WTC11 (cell line): ENCODE data around the gene F10.
"Not testable (repeated sequence)": the region's sequence is repeated elsewhere in the genome, so short reads cannot be mapped to it uniquely, and the experiment has no call there.

ENCODE experiments used
- SP1 ChIP-seq: sonication (generic); formaldehyde crosslinking; conservative IDR thresholded peaks from 2 replicates; pipeline ENCODE4 v1.8.1; 2022; ENCODE audit warnings: missing genetic modification reagents
- ZNF396 ChIP-seq: fragments of 250-450 bp; sonication (Bioruptor Pico); IDR thresholded peaks from 2 replicates; pipeline ENCODE4 v1.8.0; 2021; ENCODE audit warnings: mild to moderate bottlenecking, moderate library complexity, borderline replicate concordance
- TF ChIP-seq, protein P1 (sequence below): sonication (generic); formaldehyde crosslinking; IDR thresholded peaks from 2 replicates; pipeline ENCODE4 v1.8.0; 2022; ENCODE audit warnings: mild to moderate bottlenecking, missing genetic modification reagents
- TF ChIP-seq, protein P2 (sequence below): fragments of 200-600 bp; IDR thresholded peaks from 2 replicates; pipeline ENCODE4 v1.8.0; 2022; ENCODE audit warnings: antibody characterized with exemption

DNA sequence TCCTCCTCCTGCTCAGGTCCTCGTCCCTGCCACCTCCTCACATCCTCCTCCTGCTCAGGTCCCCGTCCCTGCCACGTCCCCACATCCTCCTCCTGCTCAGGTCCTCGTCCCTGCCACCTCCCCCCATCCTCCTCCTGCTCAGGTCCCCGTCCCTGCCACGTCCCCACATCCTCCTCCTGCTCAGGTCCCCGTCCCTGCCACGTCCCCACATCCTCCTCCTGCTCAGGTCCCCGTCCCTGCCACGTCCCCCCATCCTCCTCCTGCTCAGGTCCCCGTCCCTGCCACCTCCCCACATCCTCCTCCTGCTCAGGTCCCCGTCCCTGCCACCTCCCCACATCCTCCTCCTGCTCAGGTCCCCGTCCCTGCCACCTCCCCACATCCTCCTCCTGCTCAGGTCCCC, 39.4 kb downstream of the F10 start:
- TF ChIP-seq SP1, ZNF396 (CRISPR knock-in tag): not testable (repeated sequence)
- TF ChIP-seq, protein P1, sequence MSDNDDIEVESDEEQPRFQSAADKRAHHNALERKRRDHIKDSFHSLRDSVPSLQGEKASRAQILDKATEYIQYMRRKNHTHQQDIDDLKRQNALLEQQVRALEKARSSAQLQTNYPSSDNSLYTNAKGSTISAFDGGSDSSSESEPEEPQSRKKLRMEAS (CRISPR knock-in tag): not testable (repeated sequence)
- TF ChIP-seq, protein P2, sequence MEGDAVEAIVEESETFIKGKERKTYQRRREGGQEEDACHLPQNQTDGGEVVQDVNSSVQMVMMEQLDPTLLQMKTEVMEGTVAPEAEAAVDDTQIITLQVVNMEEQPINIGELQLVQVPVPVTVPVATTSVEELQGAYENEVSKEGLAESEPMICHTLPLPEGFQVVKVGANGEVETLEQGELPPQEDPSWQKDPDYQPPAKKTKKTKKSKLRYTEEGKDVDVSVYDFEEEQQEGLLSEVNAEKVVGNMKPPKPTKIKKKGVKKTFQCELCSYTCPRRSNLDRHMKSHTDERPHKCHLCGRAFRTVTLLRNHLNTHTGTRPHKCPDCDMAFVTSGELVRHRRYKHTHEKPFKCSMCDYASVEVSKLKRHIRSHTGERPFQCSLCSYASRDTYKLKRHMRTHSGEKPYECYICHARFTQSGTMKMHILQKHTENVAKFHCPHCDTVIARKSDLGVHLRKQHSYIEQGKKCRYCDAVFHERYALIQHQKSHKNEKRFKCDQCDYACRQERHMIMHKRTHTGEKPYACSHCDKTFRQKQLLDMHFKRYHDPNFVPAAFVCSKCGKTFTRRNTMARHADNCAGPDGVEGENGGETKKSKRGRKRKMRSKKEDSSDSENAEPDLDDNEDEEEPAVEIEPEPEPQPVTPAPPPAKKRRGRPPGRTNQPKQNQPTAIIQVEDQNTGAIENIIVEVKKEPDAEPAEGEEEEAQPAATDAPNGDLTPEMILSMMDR: not testable (repeated sequence)
